Astrocyte of the cerebellum (primary cell): ENCODE data around the gene DUSP14.
"Not testable (repeated sequence)": the region's sequence is repeated elsewhere in the genome, so short reads cannot be mapped to it uniquely, and the experiment has no call there.

Experiments
- DNase-seq: peaks from one replicate; pipeline ENCODE4 v3.0.0-alpha.2; 2011; ENCODE audit warnings: low read depth
- H3K4me3 ChIP-seq: 2 replicates; pipeline ENCODE4 v1.5.1; 2011; ENCODE audit warnings: mild to moderate bottlenecking, low read depth, low read length, moderate library complexity
- in situ Hi-C: cut with HindIII; loops from 2 replicates; pipeline ENCODE4 v1.10.0; 2017; ENCODE audit warnings: low sequenced_read_pairs
- TF ChIP-seq, protein P1 (sequence below): IDR thresholded peaks from 2 replicates; pipeline ENCODE4 v1.5.1; 2012; ENCODE audit warnings: low read length, low read depth, moderate library complexity, mild to moderate bottlenecking; ENCODE audit errors: missing control alignments

The DUSP14 gene, protein sequence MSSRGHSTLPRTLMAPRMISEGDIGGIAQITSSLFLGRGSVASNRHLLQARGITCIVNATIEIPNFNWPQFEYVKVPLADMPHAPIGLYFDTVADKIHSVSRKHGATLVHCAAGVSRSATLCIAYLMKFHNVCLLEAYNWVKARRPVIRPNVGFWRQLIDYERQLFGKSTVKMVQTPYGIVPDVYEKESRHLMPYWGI

DNA sequence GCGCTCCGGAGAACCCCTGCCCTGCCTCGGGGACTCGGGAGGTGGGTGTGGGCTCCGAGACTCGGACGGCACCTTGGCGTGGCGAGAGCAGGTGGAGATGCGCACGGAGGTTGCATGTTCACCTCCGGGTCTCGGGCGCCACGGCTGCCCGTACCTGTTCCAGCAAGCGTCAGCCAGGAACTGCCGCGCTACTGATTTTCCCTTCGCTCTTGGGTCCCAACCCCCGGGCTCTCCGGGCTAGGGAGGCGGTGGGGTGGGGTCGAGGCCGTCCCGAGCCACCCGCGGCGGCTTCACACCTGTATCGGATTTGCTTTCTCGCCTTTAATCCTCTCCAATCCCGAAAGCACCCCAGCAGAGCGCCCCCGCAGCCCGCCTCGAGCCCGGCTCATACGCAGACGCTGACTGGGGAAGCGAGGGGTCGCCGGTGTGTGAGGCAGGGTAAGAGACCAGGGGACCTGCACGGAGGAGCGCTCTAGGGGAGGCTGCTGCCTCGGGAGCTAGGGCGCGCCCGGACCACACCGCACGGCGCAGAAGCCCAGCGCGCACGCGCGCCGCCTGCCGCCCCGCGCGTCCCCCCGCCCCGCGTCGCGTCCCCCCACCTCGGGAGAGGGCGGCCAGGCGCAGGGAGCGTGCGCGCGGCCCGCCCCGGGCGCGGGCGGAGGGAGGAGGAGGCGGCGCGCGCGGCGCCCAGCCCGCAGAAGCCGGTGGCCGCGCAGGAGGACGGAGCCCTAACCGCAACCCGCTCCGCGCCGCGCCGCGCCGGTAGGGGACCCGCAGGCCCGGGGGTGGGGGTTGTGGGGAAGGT, at the start of gene DUSP14:
Gene DUSP14 (plus strand): TSS at position 695 of the 805 bp plus-strand sequence. CDS start 22,382 bp downstream, outside the sequence.
- TF ChIP-seq, protein P1, sequence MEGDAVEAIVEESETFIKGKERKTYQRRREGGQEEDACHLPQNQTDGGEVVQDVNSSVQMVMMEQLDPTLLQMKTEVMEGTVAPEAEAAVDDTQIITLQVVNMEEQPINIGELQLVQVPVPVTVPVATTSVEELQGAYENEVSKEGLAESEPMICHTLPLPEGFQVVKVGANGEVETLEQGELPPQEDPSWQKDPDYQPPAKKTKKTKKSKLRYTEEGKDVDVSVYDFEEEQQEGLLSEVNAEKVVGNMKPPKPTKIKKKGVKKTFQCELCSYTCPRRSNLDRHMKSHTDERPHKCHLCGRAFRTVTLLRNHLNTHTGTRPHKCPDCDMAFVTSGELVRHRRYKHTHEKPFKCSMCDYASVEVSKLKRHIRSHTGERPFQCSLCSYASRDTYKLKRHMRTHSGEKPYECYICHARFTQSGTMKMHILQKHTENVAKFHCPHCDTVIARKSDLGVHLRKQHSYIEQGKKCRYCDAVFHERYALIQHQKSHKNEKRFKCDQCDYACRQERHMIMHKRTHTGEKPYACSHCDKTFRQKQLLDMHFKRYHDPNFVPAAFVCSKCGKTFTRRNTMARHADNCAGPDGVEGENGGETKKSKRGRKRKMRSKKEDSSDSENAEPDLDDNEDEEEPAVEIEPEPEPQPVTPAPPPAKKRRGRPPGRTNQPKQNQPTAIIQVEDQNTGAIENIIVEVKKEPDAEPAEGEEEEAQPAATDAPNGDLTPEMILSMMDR = no peak
- in situ Hi-C loops = no loop called here
- H3K4me3 ChIP-seq = peak within 1 kb of the TSS; percentile 78
- no peak for DNase-seq

DNA sequence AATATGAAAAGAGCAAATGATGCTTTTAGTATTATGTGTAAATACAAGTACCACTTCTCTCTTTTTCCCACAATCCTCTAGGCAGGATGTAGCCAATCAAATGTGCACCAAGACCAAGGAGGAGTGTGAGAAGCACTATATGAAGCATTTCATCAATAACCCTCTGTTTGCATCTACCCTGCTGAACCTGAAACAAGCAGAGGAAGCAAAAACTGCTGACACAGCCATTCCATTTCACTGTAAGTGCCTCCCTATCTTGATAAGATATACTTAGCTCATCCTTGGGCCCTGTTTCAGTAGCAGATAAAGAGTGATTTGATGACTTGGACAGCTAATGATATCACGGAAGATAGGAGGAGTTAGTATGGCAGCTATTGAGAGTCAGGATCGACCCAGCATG, 49.3 kb upstream of the DUSP14 start:
- in situ Hi-C loops = no loop called here
- H3K4me3 ChIP-seq = no peak overlapping the region
- DNase-seq = no peak
- TF ChIP-seq, protein P1 = no peak

DNA sequence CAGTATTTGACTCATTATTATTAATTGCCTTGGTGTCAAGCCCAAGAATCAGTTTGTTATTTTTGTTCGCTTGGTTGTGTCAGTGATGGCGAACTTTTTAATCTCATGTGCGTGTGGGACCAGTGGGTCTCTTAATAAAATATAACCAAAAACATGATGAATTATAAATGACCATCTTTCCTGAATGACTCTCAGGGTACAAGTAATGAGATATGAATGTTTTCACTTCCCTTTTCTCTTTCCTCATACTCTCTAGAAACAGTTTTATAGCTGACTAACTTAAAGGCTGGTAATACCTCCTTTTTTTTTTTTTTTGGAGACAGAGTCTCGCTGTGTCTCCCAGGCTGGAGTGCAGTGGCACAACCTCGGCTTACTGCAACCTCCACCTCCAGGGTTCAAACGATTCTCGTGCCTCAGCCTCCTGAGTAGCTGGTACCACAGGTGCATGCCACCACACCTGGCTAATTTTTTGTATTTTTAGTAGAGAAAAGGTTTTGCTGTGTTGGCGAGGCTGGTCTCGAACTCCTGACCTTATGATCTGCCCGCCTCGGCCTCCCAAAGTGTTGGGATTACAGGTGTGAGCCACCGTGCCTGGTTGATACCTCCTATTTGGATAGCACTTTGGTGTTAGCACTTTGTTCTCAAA, 48.2 kb upstream of the DUSP14 start:
- DNase-seq, H3K4me3 ChIP-seq, in situ Hi-C loops: not testable (repeated sequence)

DNA sequence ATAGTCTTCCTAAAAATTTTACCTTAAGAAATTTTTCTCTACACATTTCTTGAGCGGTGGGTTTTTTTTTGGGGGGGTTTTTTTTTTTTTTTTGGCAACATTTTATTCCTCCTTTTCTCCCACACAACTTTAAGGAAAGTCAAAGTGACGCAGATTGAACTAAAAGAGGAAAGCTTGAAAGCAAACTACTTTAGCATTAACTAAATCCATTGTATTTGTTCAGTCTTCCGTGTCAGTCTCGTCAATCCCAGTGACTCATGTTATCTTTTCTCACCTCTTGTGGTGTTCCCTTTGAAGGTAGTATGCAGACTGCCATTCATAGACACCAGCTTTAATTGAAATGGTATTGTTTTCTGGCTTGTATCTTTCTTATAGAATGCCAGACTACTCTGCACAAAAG, 43.7 kb upstream of the DUSP14 start:
- TF ChIP-seq, protein P1 = no peak
- peak; percentile 93 for DNase-seq

DNA sequence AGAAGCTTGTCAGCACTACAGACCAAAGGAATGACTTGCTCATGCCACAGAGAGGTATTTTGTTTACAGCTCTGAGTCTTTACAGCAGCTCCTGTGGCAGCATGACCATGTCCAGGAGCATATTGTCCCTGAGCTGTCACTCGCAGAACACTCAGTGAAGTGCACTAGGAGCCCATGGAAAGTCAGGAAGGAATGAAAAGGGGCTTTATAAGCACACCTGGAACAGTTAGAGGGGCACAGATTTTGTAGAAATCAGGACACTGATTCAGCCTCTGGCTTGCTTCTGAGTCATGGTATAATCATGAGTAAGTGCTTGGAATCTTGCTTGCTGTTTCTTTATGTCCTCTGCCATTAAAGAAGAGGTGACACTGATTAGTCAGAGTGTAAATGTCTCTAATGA, 42.0 kb upstream of the DUSP14 start:
- in situ Hi-C loops = no loop called here
- no peak overlapping the region for H3K4me3 ChIP-seq
- no peak for DNase-seq
- TF ChIP-seq, protein P1 = no peak

More for the DNA sequence above, 43.7 kb upstream of the DUSP14 start:
- in situ Hi-C loops = no loop called here
- no peak overlapping the region for H3K4me3 ChIP-seq

DNA sequence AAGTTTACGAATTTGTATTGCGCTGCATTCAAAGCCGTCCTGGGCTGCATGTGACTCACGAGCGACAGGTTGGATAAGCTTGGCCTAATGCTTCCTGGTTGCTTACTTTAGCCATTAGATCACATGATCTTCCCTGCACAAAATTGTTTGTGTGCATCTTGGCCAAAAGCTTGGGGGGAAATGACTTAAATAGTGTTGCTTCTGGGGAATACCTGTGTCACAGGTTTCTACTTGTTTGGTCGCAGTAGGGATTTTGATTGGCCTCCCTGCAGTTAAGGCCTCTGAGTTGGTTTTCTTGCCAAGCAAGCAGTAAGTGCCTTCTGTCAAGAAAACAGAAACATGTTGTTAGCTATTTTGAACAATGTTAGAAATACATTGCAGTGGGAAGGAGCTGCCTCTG, 39.6 kb upstream of the DUSP14 start:
- TF ChIP-seq, protein P1 = no peak
- no peak for DNase-seq
- in situ Hi-C loops = no loop called here
- H3K4me3 ChIP-seq = no peak overlapping the region

DNA sequence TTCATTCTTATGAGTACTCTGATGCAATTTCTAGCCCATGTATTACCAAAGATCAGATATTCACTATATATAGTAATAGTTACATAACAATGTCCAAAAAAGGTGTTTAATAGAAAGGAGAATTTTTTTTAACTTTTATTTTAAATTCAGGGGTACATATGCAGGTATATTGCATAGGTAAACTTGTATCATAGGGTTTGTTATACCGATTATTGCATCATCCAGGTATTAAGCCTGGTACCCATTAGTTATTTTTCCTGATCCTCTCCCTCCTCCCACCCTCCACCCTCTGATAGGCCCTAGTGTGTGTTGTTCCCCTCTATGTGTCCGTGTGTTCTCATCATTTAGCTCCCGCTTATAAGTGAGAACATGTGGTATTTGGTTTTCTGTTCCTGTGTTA, 31.9 kb upstream of the DUSP14 start:
- H3K4me3 ChIP-seq, in situ Hi-C loops, DNase-seq: not testable (repeated sequence)
